NCI-H2107 (cell line): Measurements from ENCODE around the gene LGMN.
"Not testable (repeated sequence)": the region's sequence is repeated elsewhere in the genome, so short reads cannot be mapped to it uniquely, and the experiment has no call there.

Experiments
- DNase-seq: peaks from one replicate; lab custom pipeline; 2025; lab: John Stamatoyannopoulos, UW

The LGMN gene

GRCh38 chr14:92694807-92695206, 53.6 kb downstream of the LGMN start:
- no peak for DNase-seq

- no peak for DNase-seq
Measured at GRCh38 chr14:92693998-92694795, 54.2 kb downstream of the LGMN start.

- peak; percentile 98 for DNase-seq
Measured at GRCh38 chr14:92692822-92693226, 55.6 kb downstream of the LGMN start.

GRCh38 chr14:92690171-92691011, 58.0 kb downstream of the LGMN start:
- peak; percentile 60 for DNase-seq

- DNase-seq, result no peak
Measured at GRCh38 chr14:92688434-92689375, 59.7 kb downstream of the LGMN start.

- peak; percentile 61 for DNase-seq
Measured at GRCh38 chr14:92687681-92688433, 60.6 kb downstream of the LGMN start.

GRCh38 chr14:92686900-92687427, 61.5 kb downstream of the LGMN start:
- peak; percentile 77 for DNase-seq

- DNase-seq, result no peak
Measured at GRCh38 chr14:92686411-92686899, 62.0 kb downstream of the LGMN start.

GRCh38 chr14:92685784-92686355, 62.6 kb downstream of the LGMN start:
- no peak for DNase-seq

- DNase-seq, result no peak
Measured at GRCh38 chr14:92684801-92685560, 63.4 kb downstream of the LGMN start.

GRCh38 chr14:92683041-92683440, 65.4 kb downstream of the LGMN start:
- no peak for DNase-seq

GRCh38 chr14:92680781-92681650, 67.4 kb downstream of the LGMN start:
- peak; percentile 43 for DNase-seq

- DNase-seq, result not testable (repeated sequence)
Measured at GRCh38 chr14:92680330-92680729, 68.1 kb downstream of the LGMN start.

GRCh38 chr14:92679246-92679645, 69.2 kb downstream of the LGMN start:
- no peak for DNase-seq

GRCh38 chr14:92678766-92679165, 69.7 kb downstream of the LGMN start:
- DNase-seq, result no peak

GRCh38 chr14:92677955-92678354, 70.5 kb downstream of the LGMN start:
- no peak for DNase-seq

- no peak for DNase-seq
Measured at GRCh38 chr14:92677087-92677668, 71.2 kb downstream of the LGMN start.

- no peak for DNase-seq
Measured at GRCh38 chr14:92676403-92677086, 71.9 kb downstream of the LGMN start.
